SK-N-SH (cell line): ENCODE measurements around the gene FHOD3.

ENCODE experiments used
- CHD2 ChIP-seq: fragments of 150-350 bp; IDR thresholded peaks from 2 replicates; pipeline ENCODE4 v1.6.1; 2018; ENCODE audit warnings: low read length; ENCODE audit not compliant: partially characterized antibody
- EZH2phosphoT487 ChIP-seq: fragments of 200-600 bp; sonication (generic); IDR thresholded peaks from 2 replicates; pipeline ENCODE4 v1.6.1; 2017; ENCODE audit warnings: low read depth, mixed run types, mild to moderate bottlenecking, antibody characterized with exemption, moderate library complexity, borderline replicate concordance
- GABPA ChIP-seq: IDR thresholded peaks from 2 replicates; pipeline ENCODE4 v1.4.0; 2012; ENCODE audit warnings: low read depth, mild to moderate bottlenecking
- JUND ChIP-seq: IDR thresholded peaks from 2 replicates; pipeline ENCODE4 v1.4.0; 2012
- POLR2AphosphoS5 ChIP-seq: IDR thresholded peaks from 2 replicates; pipeline ENCODE4 v1.6.1; 2012; ENCODE audit warnings: low read depth, low read length
- RFX5 ChIP-seq: IDR thresholded peaks from 2 replicates; pipeline ENCODE4 v1.6.1; 2012; ENCODE audit warnings: mild to moderate bottlenecking, improper control_type of control experiment, low read length
- TCF12 ChIP-seq: IDR thresholded peaks from 2 replicates; pipeline ENCODE4 v1.4.0; 2012
- TF ChIP-seq, protein P1 (sequence below): IDR thresholded peaks from 2 replicates; pipeline ENCODE4 v1.4.0; 2012; ENCODE audit warnings: low read depth
- TF ChIP-seq, protein P2 (sequence below): fragments of 200-600 bp; sonication (generic); IDR thresholded peaks from 2 replicates; pipeline ENCODE4 v1.6.1; 2017; ENCODE audit warnings: antibody characterized with exemption, mild to moderate bottlenecking, moderate library complexity
- TF ChIP-seq, protein P3 (sequence below): IDR thresholded peaks from 2 replicates; pipeline ENCODE4 v1.4.0; 2012; ENCODE audit warnings: low read depth, borderline replicate concordance
- TF ChIP-seq, protein P4 (sequence below): fragments of 150-350 bp; IDR thresholded peaks from 2 replicates; pipeline ENCODE4 v1.6.1; 2017; ENCODE audit warnings: antibody characterized with exemption, low read length, low read depth, borderline replicate concordance

DNA sequence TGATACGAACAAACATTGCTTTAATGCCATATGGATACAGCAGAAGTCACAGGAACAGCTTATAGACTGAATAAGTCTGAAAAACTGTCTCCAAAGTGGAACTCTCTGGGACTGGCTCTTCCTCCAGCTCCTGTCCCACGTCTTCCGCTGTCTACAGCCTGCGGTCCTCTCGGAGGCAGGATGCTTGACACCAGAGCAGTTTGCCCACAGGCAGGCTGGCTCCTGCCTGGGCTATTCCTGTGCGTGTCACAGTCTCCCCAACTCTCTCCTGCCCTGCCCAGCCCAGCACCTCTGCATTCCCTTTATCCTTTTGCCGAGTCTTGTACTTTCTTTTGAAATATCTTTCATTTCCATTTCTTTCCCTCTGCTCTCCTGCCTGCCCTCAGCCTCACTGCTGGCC is 234.1 kb downstream of the FHOD3 start:
- TF ChIP-seq TCF12 (no peak), CHD2 (no peak), POLR2AphosphoS5 (no peak), RFX5 (no peak), JUND (no peak), GABPA (no peak), EZH2phosphoT487 (no peak)
- TF ChIP-seq, protein P1, sequence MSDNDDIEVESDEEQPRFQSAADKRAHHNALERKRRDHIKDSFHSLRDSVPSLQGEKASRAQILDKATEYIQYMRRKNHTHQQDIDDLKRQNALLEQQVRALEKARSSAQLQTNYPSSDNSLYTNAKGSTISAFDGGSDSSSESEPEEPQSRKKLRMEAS, result no peak
- TF ChIP-seq, protein P2, sequence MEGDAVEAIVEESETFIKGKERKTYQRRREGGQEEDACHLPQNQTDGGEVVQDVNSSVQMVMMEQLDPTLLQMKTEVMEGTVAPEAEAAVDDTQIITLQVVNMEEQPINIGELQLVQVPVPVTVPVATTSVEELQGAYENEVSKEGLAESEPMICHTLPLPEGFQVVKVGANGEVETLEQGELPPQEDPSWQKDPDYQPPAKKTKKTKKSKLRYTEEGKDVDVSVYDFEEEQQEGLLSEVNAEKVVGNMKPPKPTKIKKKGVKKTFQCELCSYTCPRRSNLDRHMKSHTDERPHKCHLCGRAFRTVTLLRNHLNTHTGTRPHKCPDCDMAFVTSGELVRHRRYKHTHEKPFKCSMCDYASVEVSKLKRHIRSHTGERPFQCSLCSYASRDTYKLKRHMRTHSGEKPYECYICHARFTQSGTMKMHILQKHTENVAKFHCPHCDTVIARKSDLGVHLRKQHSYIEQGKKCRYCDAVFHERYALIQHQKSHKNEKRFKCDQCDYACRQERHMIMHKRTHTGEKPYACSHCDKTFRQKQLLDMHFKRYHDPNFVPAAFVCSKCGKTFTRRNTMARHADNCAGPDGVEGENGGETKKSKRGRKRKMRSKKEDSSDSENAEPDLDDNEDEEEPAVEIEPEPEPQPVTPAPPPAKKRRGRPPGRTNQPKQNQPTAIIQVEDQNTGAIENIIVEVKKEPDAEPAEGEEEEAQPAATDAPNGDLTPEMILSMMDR, result no peak
- TF ChIP-seq, protein P3, sequence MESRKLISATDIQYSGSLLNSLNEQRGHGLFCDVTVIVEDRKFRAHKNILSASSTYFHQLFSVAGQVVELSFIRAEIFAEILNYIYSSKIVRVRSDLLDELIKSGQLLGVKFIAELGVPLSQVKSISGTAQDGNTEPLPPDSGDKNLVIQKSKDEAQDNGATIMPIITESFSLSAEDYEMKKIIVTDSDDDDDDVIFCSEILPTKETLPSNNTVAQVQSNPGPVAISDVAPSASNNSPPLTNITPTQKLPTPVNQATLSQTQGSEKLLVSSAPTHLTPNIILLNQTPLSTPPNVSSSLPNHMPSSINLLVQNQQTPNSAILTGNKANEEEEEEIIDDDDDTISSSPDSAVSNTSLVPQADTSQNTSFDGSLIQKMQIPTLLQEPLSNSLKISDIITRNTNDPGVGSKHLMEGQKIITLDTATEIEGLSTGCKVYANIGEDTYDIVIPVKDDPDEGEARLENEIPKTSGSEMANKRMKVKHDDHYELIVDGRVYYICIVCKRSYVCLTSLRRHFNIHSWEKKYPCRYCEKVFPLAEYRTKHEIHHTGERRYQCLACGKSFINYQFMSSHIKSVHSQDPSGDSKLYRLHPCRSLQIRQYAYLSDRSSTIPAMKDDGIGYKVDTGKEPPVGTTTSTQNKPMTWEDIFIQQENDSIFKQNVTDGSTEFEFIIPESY, result no peak
- TF ChIP-seq, protein P4, sequence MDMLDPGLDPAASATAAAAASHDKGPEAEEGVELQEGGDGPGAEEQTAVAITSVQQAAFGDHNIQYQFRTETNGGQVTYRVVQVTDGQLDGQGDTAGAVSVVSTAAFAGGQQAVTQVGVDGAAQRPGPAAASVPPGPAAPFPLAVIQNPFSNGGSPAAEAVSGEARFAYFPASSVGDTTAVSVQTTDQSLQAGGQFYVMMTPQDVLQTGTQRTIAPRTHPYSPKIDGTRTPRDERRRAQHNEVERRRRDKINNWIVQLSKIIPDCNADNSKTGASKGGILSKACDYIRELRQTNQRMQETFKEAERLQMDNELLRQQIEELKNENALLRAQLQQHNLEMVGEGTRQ, result no peak
